NOMO-1 treated with dmso at 0.1 percent for 144 hours (cell line): ENCODE results near the gene CCL7.
A peak's percentile ranks its signal among the peaks of the same experiment; 100 is the strongest.

Source experiments
- DNase-seq: peaks from one replicate; lab custom pipeline; 2025; ENCODE audit not compliant: unreplicated experiment; lab: John Stamatoyannopoulos, UW

CCL7 gene

DNA sequence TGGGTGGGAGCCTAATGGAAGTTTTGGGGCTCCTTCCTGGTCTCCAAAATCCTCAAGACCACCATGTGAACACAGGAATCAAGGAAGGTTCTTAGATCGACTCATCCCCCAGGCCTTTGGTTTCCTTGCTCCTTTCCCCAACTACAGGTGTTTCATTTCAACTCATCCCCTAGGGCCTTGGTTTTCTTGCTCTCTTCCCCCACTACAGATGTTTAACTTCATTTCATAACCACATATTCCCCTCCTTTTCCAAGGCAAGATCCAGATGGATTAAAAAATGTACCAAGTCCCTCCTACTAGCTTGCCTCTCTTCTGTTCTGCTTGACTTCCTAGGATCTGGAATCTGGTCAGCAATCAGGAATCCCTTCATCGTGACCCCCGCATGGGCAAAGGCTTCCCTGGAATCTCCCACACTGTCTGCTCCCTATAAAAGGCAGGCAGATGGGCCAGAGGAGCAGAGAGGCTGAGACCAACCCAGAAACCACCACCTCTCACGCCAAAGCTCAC lies 15.3 kb downstream of the CCL7 start, which contains the start of gene CCL11:
Gene CCL11, plus strand, starts transcription at position 457 of the 507 bp plus-strand sequence. CDS start 67 bp downstream, outside the sequence.
- DNase-seq: no peak

GRCh38 chr17:34287875-34288274 lies 17.9 kb downstream of the CCL7 start:
- no peak for DNase-seq

DNA sequence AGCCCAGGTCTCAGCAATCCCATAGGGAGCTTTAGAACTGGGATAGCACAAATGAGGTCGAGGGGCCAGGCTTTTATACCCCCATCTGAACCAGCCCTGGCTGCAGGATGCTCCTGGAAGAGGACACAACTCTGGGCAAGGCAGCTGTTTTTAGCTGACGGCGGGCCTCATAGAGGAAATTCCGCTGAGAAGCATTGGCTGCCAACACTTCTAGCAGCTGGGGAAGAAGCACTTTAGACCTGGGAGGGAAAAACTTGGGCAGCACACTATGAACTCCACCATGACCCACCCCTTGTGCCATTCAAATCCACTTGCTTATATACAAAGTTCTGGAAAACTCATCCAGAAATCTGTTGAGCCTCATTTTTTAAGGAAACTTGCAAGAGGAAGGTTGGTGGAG lies 20.6 kb downstream of the CCL7 start:
- no peak for DNase-seq

- DNase-seq: no peak
Observed at GRCh38 chr17:34291721-34292348, 21.8 kb downstream of the CCL7 start.

- no peak for DNase-seq
Observed at GRCh38 chr17:34299027-34299426, 29.0 kb downstream of the CCL7 start.

GRCh38 chr17:34299956-34300577 lies 30.0 kb downstream of the CCL7 start:
- no peak for DNase-seq

GRCh38 chr17:34300652-34301370 lies 30.8 kb downstream of the CCL7 start:
- DNase-seq: no peak

DNA sequence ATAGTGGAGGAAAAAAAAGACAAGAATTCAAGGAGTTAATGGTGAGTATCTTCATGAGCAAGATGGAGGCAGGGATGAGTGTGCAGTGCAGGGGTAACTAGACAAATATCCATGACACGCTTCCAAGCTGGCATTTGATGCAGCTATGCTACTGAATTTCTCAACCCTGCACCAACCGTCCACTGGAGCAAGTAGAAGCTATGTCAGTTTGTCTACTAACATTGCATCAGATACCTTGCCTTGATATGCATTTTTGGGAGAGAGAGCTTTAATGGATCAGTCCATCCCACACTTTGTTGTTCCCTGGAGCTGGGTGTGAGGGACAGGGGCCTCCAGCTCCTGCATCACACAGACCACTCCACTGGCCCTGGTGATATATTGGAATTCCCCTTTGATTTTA lies 32.0 kb downstream of the CCL7 start:
- DNase-seq: no peak

- no peak for DNase-seq
Observed at GRCh38 chr17:34302636-34303035, 32.6 kb downstream of the CCL7 start.

DNA sequence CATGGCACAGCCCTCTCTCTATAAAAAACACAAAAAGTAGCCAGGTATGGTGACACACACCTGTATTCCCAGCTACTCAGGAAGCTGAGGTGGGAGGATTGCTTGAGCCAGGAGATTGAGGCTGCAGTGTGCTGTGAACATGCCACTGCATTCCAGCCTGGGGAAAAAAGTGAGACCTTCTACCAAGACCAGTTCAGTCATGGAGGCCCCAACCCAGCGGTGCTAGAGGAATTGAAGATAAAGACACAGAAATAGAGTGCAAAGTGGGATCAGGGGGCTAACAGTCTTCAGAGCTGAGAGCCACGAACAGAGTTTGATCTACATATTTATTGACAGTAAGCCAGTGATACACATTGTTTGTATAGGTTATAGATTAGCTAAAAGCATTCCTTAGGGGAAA lies 33.6 kb downstream of the CCL7 start:
- no peak for DNase-seq

- DNase-seq: no peak
Observed at GRCh38 chr17:34305061-34305460, 35.0 kb downstream of the CCL7 start.

DNA sequence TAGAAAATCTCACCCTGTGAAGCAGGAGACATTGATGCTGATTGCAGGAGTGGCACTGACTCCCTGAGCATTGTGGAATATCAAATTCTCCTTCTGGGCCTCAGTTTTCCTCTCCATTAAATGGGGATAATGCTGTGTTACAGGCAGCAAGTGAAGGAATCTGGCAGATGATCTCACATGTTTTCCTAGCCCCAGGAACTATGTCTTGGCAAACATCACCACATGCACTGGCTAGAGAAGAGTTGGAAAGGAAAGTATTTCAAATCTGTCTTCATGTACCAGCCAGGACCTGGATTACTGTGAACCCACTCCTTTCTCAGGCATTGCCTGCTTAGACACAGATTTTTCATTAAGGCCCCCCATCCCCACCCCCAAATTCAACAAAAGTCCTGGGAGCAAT lies 35.6 kb downstream of the CCL7 start:
- no peak for DNase-seq

GRCh38 chr17:34306466-34306865 lies 36.4 kb downstream of the CCL7 start:
- DNase-seq: no peak

GRCh38 chr17:34307110-34307509 lies 37.1 kb downstream of the CCL7 start:
- DNase-seq: no peak

- DNase-seq: no peak
Observed at GRCh38 chr17:34308371-34308770, 38.4 kb downstream of the CCL7 start.

DNA sequence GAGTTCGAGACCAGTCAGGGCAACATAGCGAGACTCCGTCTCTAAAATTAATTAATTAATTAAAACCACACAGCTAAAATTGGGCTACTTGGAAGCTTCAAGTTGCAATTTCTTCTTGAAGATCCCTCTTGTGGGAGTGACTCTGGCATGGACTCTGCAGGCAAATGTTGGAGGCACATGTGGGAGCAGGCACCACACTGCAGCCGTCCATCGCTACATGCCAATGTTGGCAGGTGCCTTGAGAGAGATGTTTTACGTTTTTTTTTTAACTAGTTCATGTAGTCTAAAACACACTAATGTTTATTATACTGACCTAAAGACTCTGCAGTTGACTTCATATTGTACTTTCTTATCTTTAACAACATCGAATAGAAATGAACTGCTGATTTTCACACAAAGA lies 41.3 kb downstream of the CCL7 start:
- no peak for DNase-seq

GRCh38 chr17:34312080-34312479 lies 42.1 kb downstream of the CCL7 start:
- DNase-seq: no peak

- no peak for DNase-seq
Observed at GRCh38 chr17:34313164-34313563, 43.1 kb downstream of the CCL7 start.

GRCh38 chr17:34314279-34314678 lies 44.3 kb downstream of the CCL7 start:
- peak; percentile 40 for DNase-seq

GRCh38 chr17:34318474-34318873 lies 48.5 kb downstream of the CCL7 start:
- no peak for DNase-seq

DNA sequence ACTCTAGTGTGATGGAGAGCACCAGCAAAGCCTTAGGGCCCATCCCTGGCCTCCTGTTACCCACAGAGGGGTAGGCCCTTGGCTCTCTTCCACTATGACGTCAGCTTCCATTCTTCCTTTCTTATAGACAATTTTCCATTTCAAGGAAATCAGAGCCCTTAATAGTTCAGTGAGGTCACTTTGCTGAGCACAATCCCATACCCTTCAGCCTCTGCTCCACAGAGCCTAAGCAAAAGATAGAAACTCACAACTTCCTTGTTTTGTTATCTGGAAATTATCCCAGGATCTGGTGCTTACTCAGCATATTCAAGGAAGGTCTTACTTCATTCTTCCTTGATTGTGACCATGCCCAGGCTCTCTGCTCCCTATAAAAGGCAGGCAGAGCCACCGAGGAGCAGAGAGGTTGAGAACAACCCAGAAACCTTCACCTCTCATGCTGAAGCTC lies 49.0 kb downstream of the CCL7 start, which contains the start of gene CCL8:
Gene CCL8, plus strand, starts transcription at position 397 of the 445 bp plus-strand sequence. CDS start 67 bp downstream, outside the sequence.
- no peak for DNase-seq
